ENCODE data around the gene MGAT5.

Gene MGAT5

GRCh38 chr2:134341476-134341875 lies 87.6 kb downstream of the MGAT5 start:
- no peak for DNase-seq

DNA sequence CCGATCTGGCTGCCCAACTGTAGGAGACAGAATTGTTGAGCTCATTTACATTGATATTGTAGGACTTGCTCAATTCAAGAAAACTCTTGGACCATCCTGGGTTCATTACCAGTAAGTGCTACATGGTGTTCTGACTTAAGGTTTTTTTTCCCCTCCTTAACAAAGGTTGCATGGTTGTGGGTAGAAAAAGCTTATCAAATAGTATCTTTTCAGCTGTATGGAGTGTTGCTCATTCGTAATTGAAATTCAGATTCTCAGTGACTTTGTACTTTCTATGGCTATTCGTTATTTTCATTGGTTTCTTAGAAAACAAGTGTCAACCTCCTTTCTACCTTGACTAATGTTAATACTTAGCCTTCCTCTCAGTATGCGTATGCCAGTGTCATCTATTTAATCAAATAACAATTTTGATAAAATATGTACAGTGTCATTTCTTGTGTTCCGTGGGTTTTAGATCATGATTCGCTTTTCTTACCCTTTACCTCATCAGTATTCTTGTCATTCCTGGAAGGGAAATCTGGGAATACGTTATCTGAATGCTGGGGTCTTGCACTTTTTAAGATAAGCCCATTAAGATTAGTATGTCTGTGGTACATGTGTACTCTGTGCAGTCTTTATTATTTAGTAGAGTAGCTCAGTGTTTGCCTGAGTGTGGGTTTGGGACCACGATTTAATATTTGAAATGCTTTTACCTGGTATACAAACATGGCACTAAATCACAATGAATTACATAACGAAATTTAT lies 91.3 kb downstream of the MGAT5 start:
- no peak for DNase-seq

DNA sequence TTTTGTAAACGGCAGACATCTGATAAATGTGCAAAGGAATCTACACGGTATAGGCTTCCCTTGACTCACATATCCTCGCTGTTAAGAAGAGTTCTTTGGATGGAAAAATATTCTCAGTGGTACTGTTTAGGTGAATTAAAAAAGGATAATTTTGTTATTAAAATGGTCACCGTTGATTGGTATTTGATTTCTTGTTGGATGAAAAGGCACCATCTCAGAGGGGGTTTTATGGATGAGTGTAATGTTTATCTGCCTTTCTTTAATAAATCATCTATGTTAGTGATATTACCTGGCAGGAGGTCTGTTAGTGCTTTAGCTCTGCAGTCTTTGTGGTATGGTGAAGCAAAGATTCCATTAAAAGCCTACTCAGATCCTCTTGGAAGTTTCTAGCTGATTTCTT lies 92.3 kb downstream of the MGAT5 start:
- no peak for DNase-seq

GRCh38 chr2:134347756-134348155 lies 93.9 kb downstream of the MGAT5 start:
- no peak for DNase-seq

GRCh38 chr2:134348239-134348638 lies 94.4 kb downstream of the MGAT5 start:
- no peak for DNase-seq

- DNase-seq = no peak
Observed at GRCh38 chr2:134348760-134349159, 94.9 kb downstream of the MGAT5 start.

- no peak for DNase-seq
Observed at GRCh38 chr2:134351016-134351415, 97.1 kb downstream of the MGAT5 start.

DNA sequence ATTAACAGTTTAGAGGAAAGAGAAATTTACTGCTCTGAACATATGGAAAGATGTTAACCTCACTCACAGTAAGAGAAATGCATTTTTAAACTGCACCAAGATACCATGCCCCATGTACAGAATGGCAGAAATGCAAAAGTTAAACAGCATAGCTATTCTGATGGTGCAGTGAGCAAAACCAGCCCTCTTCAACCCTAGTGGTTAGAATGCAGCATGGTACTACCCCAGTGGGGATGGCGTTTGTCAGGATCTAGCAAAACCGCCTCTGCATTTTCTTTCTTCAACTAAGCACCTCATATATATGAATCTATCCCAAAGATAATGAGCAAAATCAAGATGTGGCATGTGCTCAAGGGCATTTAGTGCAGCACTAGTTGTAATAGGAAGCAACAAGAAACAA lies 98.0 kb downstream of the MGAT5 start:
- DNase-seq = no peak

DNA sequence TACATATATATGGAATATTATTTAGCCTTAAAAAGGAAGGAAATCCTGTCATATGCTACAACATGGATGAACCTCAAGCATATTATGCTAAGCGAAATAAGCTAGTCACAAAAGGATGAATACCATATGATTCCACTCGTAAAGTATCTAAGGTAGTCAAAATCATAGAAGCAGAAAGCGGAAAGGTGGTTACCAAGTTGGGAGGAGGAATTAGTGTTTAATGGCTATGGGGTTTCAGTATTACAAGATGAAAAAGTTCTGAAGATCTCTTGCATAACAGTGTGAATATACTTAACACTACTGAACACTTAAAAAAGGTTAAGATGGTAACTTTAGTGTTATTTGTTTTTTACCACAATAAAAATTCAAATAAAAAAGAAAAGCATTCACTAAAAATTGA lies 99.0 kb downstream of the MGAT5 start:
- no peak for DNase-seq

GRCh38 chr2:134354611-134355010 lies 100.7 kb downstream of the MGAT5 start:
- DNase-seq = no peak

GRCh38 chr2:134357814-134358213 lies 103.9 kb downstream of the MGAT5 start:
- DNase-seq = no peak

DNA sequence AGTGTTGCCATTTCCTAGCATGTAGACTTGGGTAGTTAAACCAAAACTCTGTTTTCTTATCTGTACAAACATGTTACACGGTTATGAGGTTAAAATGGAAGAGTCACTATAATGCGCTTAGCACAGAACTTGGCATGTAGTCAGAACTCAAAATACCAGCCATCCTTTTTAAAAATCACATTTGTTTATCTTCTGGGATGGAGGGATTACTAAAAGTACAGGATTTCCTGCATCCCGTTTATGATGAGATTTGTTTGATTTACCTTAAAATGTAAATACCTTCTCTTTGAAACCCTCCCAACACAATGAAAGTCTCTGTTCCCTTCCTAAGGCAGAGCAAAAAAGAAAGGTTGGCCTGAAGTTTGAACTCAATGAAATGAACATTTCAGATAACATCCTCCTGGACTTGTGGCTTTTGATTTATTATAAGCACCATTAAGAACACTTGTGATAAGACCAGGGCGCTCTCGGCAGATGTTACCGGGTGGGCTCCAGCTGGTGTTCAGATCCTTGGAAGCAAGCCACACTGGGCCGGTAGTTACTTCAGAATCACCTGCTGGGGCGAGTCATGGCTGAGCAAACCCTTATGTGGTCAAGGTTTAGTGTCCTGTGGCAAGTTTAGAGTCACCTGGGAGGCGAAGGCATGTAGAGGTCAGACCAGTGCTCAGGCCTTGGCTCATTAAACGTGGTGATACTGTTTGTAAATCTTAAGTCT lies 105.7 kb downstream of the MGAT5 start:
- DNase-seq = peak; percentile 76

DNA sequence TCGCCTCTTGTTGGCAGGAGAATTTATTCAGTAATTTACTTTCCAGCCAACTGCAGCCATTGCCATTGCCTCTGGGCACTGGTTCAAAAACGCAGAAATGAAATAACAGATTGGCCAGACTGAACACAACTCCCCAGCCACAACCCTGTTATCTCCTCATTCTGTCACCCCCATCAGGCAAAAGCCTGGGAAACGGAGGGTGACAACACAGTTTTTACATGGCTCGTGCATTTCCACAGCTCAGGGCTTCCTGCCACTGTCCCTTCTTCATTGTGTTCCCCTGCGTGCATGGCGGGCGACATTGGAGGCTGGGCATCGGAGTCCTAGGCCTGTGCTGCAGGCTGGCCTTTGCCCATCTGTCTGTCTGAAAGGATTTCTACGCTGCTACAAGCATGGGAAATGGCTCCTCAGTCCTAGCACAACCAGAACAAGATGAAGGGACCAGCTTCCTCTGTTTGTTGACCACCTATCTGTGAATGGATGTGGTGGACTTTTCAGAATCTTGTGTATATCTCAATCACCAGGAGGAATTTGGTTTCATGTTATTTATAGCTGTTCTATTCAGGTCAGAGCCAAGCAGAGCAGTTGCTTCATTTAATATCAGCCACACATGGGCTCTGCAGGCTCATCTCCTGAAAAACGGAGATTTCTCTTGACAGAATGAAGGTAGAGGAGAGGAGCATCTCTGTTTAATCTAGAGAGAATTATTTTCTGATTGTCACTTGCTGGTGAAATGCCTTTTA lies 107.0 kb downstream of the MGAT5 start:
- peak; percentile 42 for DNase-seq

DNA sequence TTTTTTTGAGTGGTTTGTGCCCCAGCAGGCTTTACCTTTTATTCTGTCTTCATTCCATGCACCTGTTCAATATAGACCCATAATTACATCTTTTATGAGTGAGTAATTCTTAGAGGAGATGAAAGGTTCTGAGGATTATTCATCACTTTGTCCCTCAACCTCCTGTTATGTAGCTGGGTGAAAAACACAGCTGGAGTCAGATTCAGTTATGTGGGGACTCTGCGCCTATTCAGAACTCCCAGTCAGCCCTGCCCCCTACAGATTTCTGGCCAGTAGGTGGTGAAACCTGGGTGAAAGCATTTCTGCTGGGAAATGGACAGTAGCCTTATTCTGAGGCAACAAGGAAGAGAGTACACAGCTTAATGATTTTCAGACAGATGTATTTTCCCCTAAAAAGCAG lies 107.8 kb downstream of the MGAT5 start:
- DNase-seq = peak; percentile 93

GRCh38 chr2:134362152-134362668 lies 108.3 kb downstream of the MGAT5 start:
- no peak for DNase-seq

DNA sequence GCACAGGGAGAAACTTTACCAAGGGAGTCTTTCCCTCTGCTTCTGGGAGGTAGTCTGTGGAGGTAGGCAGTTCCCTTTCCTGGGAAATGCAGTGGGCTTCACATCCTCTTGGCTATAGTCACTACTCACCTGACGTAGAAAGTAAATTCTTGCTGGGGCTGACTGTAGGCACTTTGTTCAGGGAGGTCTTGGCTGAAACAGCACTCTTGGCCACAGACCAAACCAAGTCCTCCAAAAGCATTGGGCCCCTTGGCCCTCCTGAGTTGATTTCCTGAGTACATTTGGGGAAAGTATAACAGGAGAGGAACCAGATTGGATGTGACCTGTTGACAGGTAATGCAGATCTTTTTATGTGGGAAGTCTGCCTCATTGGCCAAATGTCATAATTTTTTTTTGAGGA lies 108.9 kb downstream of the MGAT5 start:
- no peak for DNase-seq

DNA sequence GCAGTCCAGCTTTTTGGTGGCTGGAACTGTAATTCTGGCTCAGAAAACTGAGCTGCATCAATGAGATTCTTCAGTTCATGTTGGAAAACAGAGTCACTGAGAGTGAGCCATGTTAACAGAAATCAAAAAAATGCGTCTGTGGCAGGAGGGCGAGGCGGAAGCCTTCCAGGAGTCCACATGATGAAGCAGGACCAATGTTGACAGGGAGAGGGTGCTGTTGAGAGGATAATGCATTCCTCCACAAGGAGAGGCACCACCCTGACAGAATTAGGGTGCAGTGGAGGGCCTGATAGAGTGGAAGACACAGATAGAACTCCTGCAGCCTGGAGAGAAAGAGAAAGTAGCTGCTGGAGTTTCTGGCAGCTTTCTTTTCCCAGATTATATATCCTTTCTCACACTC lies 111.5 kb downstream of the MGAT5 start:
- DNase-seq = no peak

DNA sequence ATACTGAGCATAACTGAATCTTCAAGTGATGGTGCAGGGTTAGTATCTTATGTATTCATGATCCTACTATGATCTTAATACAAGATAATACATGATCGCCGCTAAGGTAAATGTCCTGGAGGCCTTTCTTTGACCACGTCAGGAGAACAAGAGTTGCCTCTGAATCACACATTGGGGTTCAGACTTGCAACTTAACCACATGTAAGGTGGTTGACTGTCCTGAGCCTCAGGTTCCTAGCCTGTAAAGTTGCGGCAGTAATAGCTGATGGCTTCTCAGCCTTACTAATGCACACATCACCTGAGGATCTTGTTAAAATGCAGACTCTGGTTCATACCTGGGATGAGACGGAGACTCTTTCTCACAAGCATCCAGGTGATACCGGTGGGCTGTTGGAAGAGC lies 112.5 kb downstream of the MGAT5 start:
- DNase-seq = no peak

DNA sequence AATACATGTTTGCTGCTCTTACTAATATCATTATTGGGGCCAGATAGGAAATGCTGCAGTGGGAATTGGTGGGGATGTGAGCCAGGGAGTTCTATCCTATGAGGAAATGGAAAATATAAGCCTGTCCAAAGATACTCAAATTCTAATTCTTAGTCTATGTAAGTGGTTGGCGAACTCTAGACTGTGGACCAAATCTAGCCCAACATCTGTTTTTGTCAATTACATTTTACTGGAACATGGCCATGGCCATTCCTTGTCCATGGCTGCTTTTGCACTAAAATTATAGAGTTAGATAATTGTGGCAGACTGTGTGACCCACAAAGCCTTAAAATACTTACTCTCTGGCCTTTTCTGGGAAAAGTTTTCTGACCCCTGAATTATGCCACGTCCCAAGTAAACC lies 113.3 kb downstream of the MGAT5 start:
- no peak for DNase-seq

DNA sequence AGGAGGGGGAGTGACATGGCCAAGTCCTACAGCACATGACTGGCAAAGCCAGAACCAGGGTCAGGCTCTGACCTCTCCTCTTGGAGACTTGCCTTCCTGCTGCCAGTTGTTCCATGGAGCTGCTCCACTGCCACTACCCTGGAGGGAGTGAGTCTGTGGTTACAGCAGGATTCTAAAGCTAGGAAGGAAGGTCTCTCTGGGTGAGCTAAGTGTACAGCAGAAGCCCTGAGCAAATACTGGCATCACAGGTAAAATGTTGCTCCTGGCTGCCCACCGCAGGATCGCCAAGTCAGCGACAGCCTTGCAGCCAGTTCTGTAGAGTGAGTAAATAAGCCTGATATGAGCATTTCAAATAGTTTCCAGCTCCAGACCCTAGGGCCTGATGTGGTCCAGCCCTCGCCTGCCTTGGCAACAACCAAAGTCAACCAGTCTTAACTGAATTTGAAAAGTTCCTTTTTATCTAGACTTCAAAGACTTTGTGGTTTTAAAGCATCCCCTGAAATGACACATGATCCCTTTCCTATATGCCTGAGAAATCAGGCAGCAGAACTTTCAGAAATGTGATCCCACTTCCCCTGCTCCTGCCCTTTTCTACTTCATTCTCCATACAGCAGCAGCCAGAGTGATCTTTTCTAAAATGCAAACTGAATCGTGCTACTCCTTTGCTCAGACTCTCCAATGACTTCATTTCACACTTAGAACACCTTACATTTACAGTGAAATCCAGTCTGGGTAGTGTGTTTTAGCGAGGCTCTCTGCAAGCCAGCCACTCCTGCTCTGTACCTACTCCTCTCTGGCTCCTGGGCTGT lies 114.3 kb downstream of the MGAT5 start:
- no peak for DNase-seq

DNA sequence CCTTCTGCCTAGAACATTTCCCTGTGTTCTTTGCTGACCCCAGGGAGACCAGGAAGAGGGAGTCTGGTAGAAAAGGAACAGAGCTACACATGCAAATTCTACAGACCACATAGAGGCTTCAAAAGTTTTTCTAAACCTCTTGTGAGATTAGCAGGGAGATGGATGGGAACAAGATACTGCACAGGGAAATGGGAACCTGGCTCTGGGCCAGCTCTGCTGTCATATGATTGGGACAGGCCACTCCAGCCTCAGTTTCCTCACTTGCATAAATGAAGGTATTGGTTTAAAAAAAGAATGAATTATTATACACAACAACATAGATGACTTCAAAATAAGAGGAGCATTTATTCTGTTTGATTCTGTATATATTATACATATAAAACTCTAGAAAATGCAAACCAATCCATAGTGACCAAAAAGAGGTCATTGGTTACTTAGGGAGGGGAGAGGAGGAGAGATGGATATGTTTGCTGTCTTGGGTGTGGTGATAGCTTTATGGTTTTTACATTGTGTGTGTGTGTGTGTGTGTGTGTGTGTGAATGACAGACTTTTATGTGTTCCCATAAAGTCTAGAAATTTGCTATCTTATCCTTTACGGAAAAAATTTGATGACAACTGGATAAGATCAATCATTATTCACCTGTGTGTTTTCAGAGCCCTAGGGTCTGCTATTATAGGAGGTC lies 115.5 kb downstream of the MGAT5 start:
- DNase-seq = no peak
